HL-60 (cell line): ENCODE results near the gene ARF4.
"Not testable (repeated sequence)": the region's sequence is repeated elsewhere in the genome, so short reads cannot be mapped to it uniquely, and the experiment has no call there.

Source experiments
- DNase-seq, 2 experiments: peaks; one replicate each; pipeline ENCODE4 v3.0.0-alpha.2; 2010 to 2020; ENCODE audit warnings: low read depth in 1 of 2, low spot score in 1 of 2
- H3K27ac ChIP-seq: fragments of 250-450 bp; sonication (Bioruptor Pico); replicated peaks from 2 replicates; pipeline ENCODE4 v1.5.1; 2020; ENCODE audit warnings: mild to moderate bottlenecking, moderate library complexity
- H3K27me3 ChIP-seq: fragments of 250-450 bp; sonication (Bioruptor Pico); 2 replicates; pipeline ENCODE4 v1.5.1; 2021; ENCODE audit warnings: mild to moderate bottlenecking, moderate library complexity; ENCODE audit not compliant: insufficient read depth, poor library complexity, severe bottlenecking
- H3K4me3 ChIP-seq: replicated peaks from 2 replicates; pipeline ENCODE4 v1.5.1; 2011; ENCODE audit warnings: mild to moderate bottlenecking, control low read depth, low read length; ENCODE audit not compliant: insufficient read depth
- CTCF ChIP-seq: IDR thresholded peaks from one replicate; pipeline ENCODE4 v1.5.1; 2011; ENCODE audit warnings: low read length, control low read depth, inconsistent platforms; ENCODE audit not compliant: insufficient read depth
- GABPA ChIP-seq: IDR thresholded peaks from 2 replicates; pipeline ENCODE4 v1.6.1; 2012; ENCODE audit warnings: low read depth
- POLR2AphosphoS5 ChIP-seq: IDR thresholded peaks from 2 replicates; pipeline ENCODE4 v1.6.1; 2012; ENCODE audit warnings: low read depth
- REST ChIP-seq: IDR thresholded peaks from 2 replicates; pipeline ENCODE4 v1.6.1; 2012; ENCODE audit warnings: low read depth; ENCODE audit not compliant: insufficient replicate concordance
- SPI1 ChIP-seq: IDR thresholded peaks from 2 replicates; pipeline ENCODE4 v1.6.1; 2012; ENCODE audit warnings: low read depth, mild to moderate bottlenecking, borderline replicate concordance
- long read RNA-seq: library from polyadenylated mRNA; unstranded; transcript quantifications from one replicate; pipeline ENCODE4 v2.0.0, GENCODE V29; 2020

ARF4 gene
- long read RNA-seq, transcript ARF4-201 (6 exons, 1,660 nt): major isoform, 306 of 321 reads
- long read RNA-seq, partial matches to known transcripts: 4 of 321 reads
- long read RNA-seq, other reads (novel, unspliced or antisense): 6 of 321 reads

- H3K27ac ChIP-seq: peak within 1 kb of the TSS; percentile 91
- H3K4me3 ChIP-seq: peak within 1 kb of the TSS; percentile 79
- H3K27me3 ChIP-seq: no peaks in the 10 kb centered on the region
- TF ChIP-seq CTCF (no peak), POLR2AphosphoS5 (peak; percentile 85), SPI1 (peak; percentile 17; the same call in 1 of the 2 replicates), GABPA (peak; percentile 71), REST (peak; percentile 28)
- peak; percentile 98 to 100 for DNase-seq
These were observed at the start of gene ARF4 for GRCh38 chr3:57597127-57597923. ARF4 (minus strand) TSS chr3:57597344; CDS start chr3:57597140, 204 bp downstream.

GRCh38 chr3:57646723-57647122 is 49.6 kb upstream of the ARF4 start:
- no peak overlapping the region for H3K4me3 ChIP-seq
- TF ChIP-seq REST: no peak
- no peak for TF ChIP-seq SPI1
- no peak for TF ChIP-seq POLR2AphosphoS5
- TF ChIP-seq GABPA: no peak
- TF ChIP-seq CTCF: no peak
- H3K27ac ChIP-seq: no peak overlapping the region
- DNase-seq: no peak
- no peaks in the 10 kb centered on the region for H3K27me3 ChIP-seq

GRCh38 chr3:57644740-57645139 is 47.6 kb upstream of the ARF4 start:
- Histone ChIP-seq H3K27ac (no peak overlapping the region), H3K27me3 (no peaks in the 10 kb centered on the region), H3K4me3 (no peak overlapping the region)
- DNase-seq: no peak
- TF ChIP-seq CTCF (no peak), SPI1 (peak; percentile 70; the same call in 1 of the 2 replicates)

GRCh38 chr3:57637391-57637790 is 40.2 kb upstream of the ARF4 start:
- DNase-seq: no peak
- H3K4me3 ChIP-seq: no peak overlapping the region
- no peaks in the 10 kb centered on the region for H3K27me3 ChIP-seq
- H3K27ac ChIP-seq: no peak overlapping the region
- TF ChIP-seq CTCF (no peak), GABPA (no peak), POLR2AphosphoS5 (no peak), REST (no peak), SPI1 (no peak)

- H3K27ac ChIP-seq, H3K4me3 ChIP-seq, H3K27me3 ChIP-seq, DNase-seq: not testable (repeated sequence)
These were observed 37.1 kb upstream of the ARF4 start for GRCh38 chr3:57634259-57634658.
